MM.1S (cell line): ENCODE measurements around the gene SSBP2.

Experiments
- DNase-seq: peaks from one replicate; pipeline ENCODE4 v3.0.0-alpha.2; 2015
- H2AFZ ChIP-seq: fragments of 300-600 bp; sonication (generic); 2 replicates; pipeline ENCODE4 v1.6.0; 2016; ENCODE audit warnings: antibody characterized with exemption, low read length
- H3F3A ChIP-seq: fragments of 300-600 bp; sonication (generic); 2 replicates; pipeline ENCODE4 v1.6.1; 2016; ENCODE audit warnings: mild to moderate bottlenecking, antibody characterized with exemption, low read length, moderate library complexity, mixed read lengths; ENCODE audit not compliant: insufficient read depth
- H3K27ac ChIP-seq: fragments of 300-600 bp; sonication (generic); 2 replicates; pipeline ENCODE4 v1.5.1; 2016; ENCODE audit warnings: mild to moderate bottlenecking, low read length
- H3K27me3 ChIP-seq: fragments of 300-600 bp; sonication (generic); replicated peaks from 2 replicates; pipeline ENCODE4 v1.6.0; 2016; ENCODE audit warnings: low read length; ENCODE audit not compliant: insufficient read depth
- H3K36me3 ChIP-seq: fragments of 300-600 bp; sonication (generic); replicated peaks from 2 replicates; pipeline ENCODE4 v1.6.1; 2016; ENCODE audit warnings: mild to moderate bottlenecking, low read length, mixed read lengths; ENCODE audit not compliant: insufficient read depth
- H3K4me1 ChIP-seq: fragments of 300-600 bp; sonication (generic); 2 replicates; pipeline ENCODE4 v1.6.1; 2016; ENCODE audit warnings: low read length, mixed read lengths
- H3K4me2 ChIP-seq: fragments of 300-600 bp; sonication (generic); 2 replicates; pipeline ENCODE4 v1.6.0; 2016; ENCODE audit warnings: low read depth, low read length
- H3K4me3 ChIP-seq: fragments of 300-600 bp; sonication (generic); 2 replicates; pipeline ENCODE4 v1.5.1; 2016; ENCODE audit warnings: low read length, mixed read lengths
- H3K79me2 ChIP-seq: fragments of 300-600 bp; sonication (generic); 2 replicates; pipeline ENCODE4 v1.6.1; 2016; ENCODE audit warnings: mixed run types, low read length, mixed read lengths
- H3K9ac ChIP-seq: fragments of 300-600 bp; sonication (generic); 2 replicates; pipeline ENCODE4 v1.6.1; 2016; ENCODE audit warnings: low read length, mixed read lengths
- H3K9me2 ChIP-seq: fragments of 300-600 bp; sonication (generic); replicated peaks from 2 replicates; pipeline ENCODE4 v1.6.1; 2016; ENCODE audit warnings: mild to moderate bottlenecking, low read length, mixed read lengths; ENCODE audit not compliant: insufficient read depth
- H3K9me3 ChIP-seq: fragments of 300-600 bp; sonication (generic); replicated peaks from 2 replicates; pipeline ENCODE4 v1.6.1; 2016; ENCODE audit warnings: mild to moderate bottlenecking, low read length, mixed read lengths; ENCODE audit not compliant: insufficient read depth
- H4K20me1 ChIP-seq: fragments of 300-600 bp; sonication (generic); 2 replicates; pipeline ENCODE4 v1.6.1; 2016; ENCODE audit warnings: mild to moderate bottlenecking, low read length, moderate library complexity, mixed read lengths; ENCODE audit not compliant: insufficient read depth
- CTCF ChIP-seq: fragments of 300-600 bp; sonication (generic); IDR thresholded peaks from 2 replicates; pipeline ENCODE4 v1.5.1; 2016; ENCODE audit warnings: antibody characterized with exemption, low read length, mixed read lengths
- EZH2 ChIP-seq: fragments of 300-600 bp; sonication (generic); optimal IDR thresholded peaks from 2 replicates; pipeline ENCODE3; 2017; ENCODE audit warnings: low read depth, mild to moderate bottlenecking, antibody characterized with exemption, low read length, mixed read lengths
- EZH2phosphoT487 ChIP-seq: fragments of 300-600 bp; sonication (generic); IDR thresholded peaks from 2 replicates; pipeline ENCODE4 v1.6.1; 2018; ENCODE audit warnings: antibody characterized with exemption, low read length

The SSBP2 gene

GRCh38 chr5:81656783-81657182 is 94.1 kb downstream of the SSBP2 start:
- Histone ChIP-seq H3K79me2 (peaks cover 84% of the 10 kb centered on the region), H3K27me3 (no peaks in the 10 kb centered on the region), H3K4me1 (no peaks in the 10 kb centered on the region), H4K20me1 (0 out of 2 replicates have a peak, but pooled peaks cover 4% of the 10 kb centered on the region), H3K9ac (no peak overlapping the region), H3F3A (no peaks in the 10 kb centered on the region), H3K4me2 (no peak overlapping the region), H3K27ac (no peak overlapping the region), H3K9me2 (no peaks in the 10 kb centered on the region), H3K9me3 (no peaks in the 10 kb centered on the region), H2AFZ (no peak overlapping the region), H3K4me3 (no peak overlapping the region), H3K36me3 (no peaks in the 10 kb centered on the region)
- no peak for DNase-seq
- no peak for TF ChIP-seq EZH2phosphoT487
- no peak for TF ChIP-seq CTCF
- no peak for TF ChIP-seq EZH2

- no peaks in the 10 kb centered on the region for H3K4me1 ChIP-seq
- H3K4me3 ChIP-seq, result no peak overlapping the region
- TF ChIP-seq EZH2phosphoT487 (no peak), CTCF (no peak), EZH2 (no peak)
- DNase-seq, result no peak
- H3K36me3 ChIP-seq, result no peaks in the 10 kb centered on the region; the same call in 1 of the 2 replicates
- H3F3A ChIP-seq, result no peaks in the 10 kb centered on the region
- H3K9ac ChIP-seq, result no peak overlapping the region
- H3K4me2 ChIP-seq, result no peak overlapping the region
- no peaks in the 10 kb centered on the region for H3K27me3 ChIP-seq
- H4K20me1 ChIP-seq, result no peaks in the 10 kb centered on the region
- H3K9me3 ChIP-seq, result no peaks in the 10 kb centered on the region
- H3K79me2 ChIP-seq, result peaks cover 55% of the 10 kb centered on the region
- H3K27ac ChIP-seq, result no peak overlapping the region
- H2AFZ ChIP-seq, result no peak overlapping the region
- no peaks in the 10 kb centered on the region for H3K9me2 ChIP-seq
These were observed 99.9 kb downstream of the SSBP2 start for GRCh38 chr5:81650987-81651386.

GRCh38 chr5:81646469-81646995 is 104.4 kb downstream of the SSBP2 start:
- Histone ChIP-seq H3K27me3 (no peaks in the 10 kb centered on the region), H3K9me2 (no peaks in the 10 kb centered on the region), H3F3A (no peaks in the 10 kb centered on the region), H3K4me3 (no peak overlapping the region), H3K27ac (no peak overlapping the region), H4K20me1 (0 out of 2 replicates have a peak, but pooled peaks cover 4% of the 10 kb centered on the region), H3K4me2 (no peak overlapping the region), H3K36me3 (no peaks in the 10 kb centered on the region; the same call in 1 of the 2 replicates), H3K9me3 (no peaks in the 10 kb centered on the region), H3K79me2 (peaks cover 60% of the 10 kb centered on the region), H3K4me1 (no peaks in the 10 kb centered on the region), H3K9ac (no peak overlapping the region), H2AFZ (no peak overlapping the region)
- TF ChIP-seq EZH2 (no peak), EZH2phosphoT487 (no peak), CTCF (no peak)
- DNase-seq, result no peak
